Pancreas (tissue), 10 donors: ENCODE data around the gene TRPM5. TPM values are rescaled to one million over a fixed set of nuclear protein-coding genes. Genes with fewer than 3 reads are reported as not detected.

Source experiments
- ATAC-seq, 4 donors: fragments of 200-7000 bp; cut with Tn5 transposase; one replicate each; pipeline versions ENCODE4 v1.8.0 to v1.9.1; 2020; ENCODE audit warnings: mild to moderate bottlenecking in 4 of 4, moderate library complexity in 4 of 4
- DNase-seq, 6 donors: peaks; one replicate each; pipeline ENCODE4 v3.0.0-alpha.2; 2020
- FAIRE-seq: peaks from 2 replicates; lab custom pipeline; 2012; peaks lifted over from hg19 to GRCh38; lab: Jason Lieb, UNC
- H3K27ac ChIP-seq, 4 donors: fragments of 200-600 bp; sonication (generic); 1 replicate in 3 of 4; 2 replicates in 1 of 4; pipeline versions ENCODE4 v1.5.0 to v1.8.0; 2020
- H3K27me3 ChIP-seq, 4 donors: fragments of 200-600 bp; one replicate each; pipeline ENCODE4 v1.8.0; 2021
- H3K36me3 ChIP-seq, 3 donors: fragments of 200-600 bp; sonication (generic) in 1 of 3; one replicate each; pipeline versions ENCODE4 v1.5.0 to v1.8.0; 2020 to 2021
- H3K4me1 ChIP-seq, 3 donors: fragments of 200-600 bp; one replicate each; pipeline ENCODE4 v1.8.0; 2021
- H3K4me3 ChIP-seq, 4 donors: fragments of 200-600 bp; sonication (generic) in 2 of 4; one replicate each; pipeline versions ENCODE4 v1.5.0 to v1.8.0; 2020 to 2021
- H3K9me3 ChIP-seq, 4 donors: fragments of 200-600 bp; one replicate each; pipeline ENCODE4 v1.8.0; 2021
- WGBS, 2 donors: extraction: QIAGEN DNeasy Blood & Tissue Kit; methylation state at CpG; one replicate each; pipeline ENCODE4 v1.1.7; 2013; 5-methylcytosine and 5-hydroxymethylcytosine counted together
- intact Hi-C, 3 donors: fragments of 100-400 bp; cut with DNase I; formaldehyde crosslinking; loops; one replicate each; pipeline versions ENCODE4 v1.11.1 to v1.14.2; 2022
- polyA plus RNA-seq, 2 donors: library from polyadenylated mRNA; stranded (reverse); fragments of 200-250 nt; gene quantifications; one replicate each; pipeline ENCODE4 v1.2.3, GENCODE V29; 2013
- total RNA-seq, 6 donors: library from RNA; stranded (reverse); fragmentation: NEBNext Ultra II Directional in 4 of 6; extraction: Animal tissue kit (Norgen Biotek cat#: 25700) in 4 of 6; gene quantifications; one replicate each; pipeline versions ENCODE4 v1.2.1 to v1.2.4, GENCODE V29; 2021 to 2023
- TF ChIP-seq, protein P1 (sequence below), 4 donors: fragments of 200-600 bp; sonication (generic) in 3 of 4; IDR thresholded peaks; one replicate each; pipeline versions ENCODE4 v1.5.0 to v1.8.0; 2021; ENCODE audit warnings: antibody characterized with exemption in 4 of 4
- donor health status: healthy with polysubstance abuse.
- donor health status: DM: no; HTN: no; CAD: no; lungs with moderate emphysema.
- donor health status: DM: no; HTN: no; CAD: no.
- donor health status: control.
- donor health status: control.
- donor health status: Bipolar disorder and iron deficiency.
- donor health status: DM: yes; HTN: yes; CAD: no.
- donor health status: DM: no; HTN: no; CAD: no.
- donor health status: DM: no; HTN: no; CAD: no.
- donor health status: DM: yes; HTN: yes; CAD: no.

Gene TRPM5
- total and polyA plus RNA-seq, 8 donors = 0.51 to 4.8 (median 1.2) TPM

DNA sequence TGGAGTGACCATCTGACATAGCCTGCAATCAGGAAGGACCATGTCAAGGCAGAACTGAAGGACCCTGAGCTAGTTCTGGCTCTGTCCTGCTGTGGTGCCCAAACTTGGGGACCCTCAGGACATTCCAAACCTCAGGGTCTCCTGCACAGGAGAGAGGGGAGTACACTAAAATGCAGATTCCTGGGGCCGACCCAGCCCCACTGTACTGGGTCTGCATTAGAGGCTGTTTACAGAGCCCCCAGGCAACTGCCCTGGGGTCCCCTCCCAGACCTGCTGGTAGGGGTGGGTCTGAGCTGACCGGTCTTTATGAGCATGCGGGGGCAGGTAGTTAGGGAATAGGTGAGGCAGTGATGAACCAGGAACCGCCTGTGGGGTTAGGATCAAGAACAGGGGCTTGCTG lies 6.8 kb downstream of the TRPM5 start:
- H3K36me3 ChIP-seq = no peaks in the 10 kb centered on the region
- FAIRE-seq = no peak
- no peak overlapping the region for H3K27ac ChIP-seq
- no peaks in the 10 kb centered on the region for H3K27me3 ChIP-seq
- H3K4me3 ChIP-seq = no peak overlapping the region
- intact Hi-C loops = loop anchor here in 1 of 3 donors (10.0 kb wide), 2 partner anchors 77 to 457 kb away; no protein-coding TSS in a partner anchor
- TF ChIP-seq, protein P1, sequence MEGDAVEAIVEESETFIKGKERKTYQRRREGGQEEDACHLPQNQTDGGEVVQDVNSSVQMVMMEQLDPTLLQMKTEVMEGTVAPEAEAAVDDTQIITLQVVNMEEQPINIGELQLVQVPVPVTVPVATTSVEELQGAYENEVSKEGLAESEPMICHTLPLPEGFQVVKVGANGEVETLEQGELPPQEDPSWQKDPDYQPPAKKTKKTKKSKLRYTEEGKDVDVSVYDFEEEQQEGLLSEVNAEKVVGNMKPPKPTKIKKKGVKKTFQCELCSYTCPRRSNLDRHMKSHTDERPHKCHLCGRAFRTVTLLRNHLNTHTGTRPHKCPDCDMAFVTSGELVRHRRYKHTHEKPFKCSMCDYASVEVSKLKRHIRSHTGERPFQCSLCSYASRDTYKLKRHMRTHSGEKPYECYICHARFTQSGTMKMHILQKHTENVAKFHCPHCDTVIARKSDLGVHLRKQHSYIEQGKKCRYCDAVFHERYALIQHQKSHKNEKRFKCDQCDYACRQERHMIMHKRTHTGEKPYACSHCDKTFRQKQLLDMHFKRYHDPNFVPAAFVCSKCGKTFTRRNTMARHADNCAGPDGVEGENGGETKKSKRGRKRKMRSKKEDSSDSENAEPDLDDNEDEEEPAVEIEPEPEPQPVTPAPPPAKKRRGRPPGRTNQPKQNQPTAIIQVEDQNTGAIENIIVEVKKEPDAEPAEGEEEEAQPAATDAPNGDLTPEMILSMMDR (IDR thresholded peaks at IDR 0.05) = no peak
- no peaks in the 10 kb centered on the region for H3K9me3 ChIP-seq
- 87 to 96% methylated on average over 4 of the region's 4 CpGs for WGBS, 2 donors
- ATAC-seq = no peak
- DNase-seq = peak in 2 of 6 donors; percentile 16 to 26
- H3K4me1 ChIP-seq = no peaks in the 10 kb centered on the region

- Histone ChIP-seq H3K4me3 (no peak overlapping the region), H3K27ac (no peak overlapping the region), H3K4me1 (no peaks in the 10 kb centered on the region), H3K9me3 (no peaks in the 10 kb centered on the region), H3K27me3 (no peaks in the 10 kb centered on the region), H3K36me3 (no peaks in the 10 kb centered on the region)
- TF ChIP-seq, protein P1 (IDR thresholded peaks at IDR 0.05) = no peak
- DNase-seq (peak in 2 of 6 donors; percentile 44 to 47), ATAC-seq (no peak), FAIRE-seq (no peak)
- WGBS, 2 donors = 92% methylated on average over 13 of the region's 13 CpGs
- intact Hi-C loops = loop anchor here in 1 of 3 donors (10.0 kb wide), 2 partner anchors 78 to 458 kb away; no protein-coding TSS in a partner anchor
Observed at GRCh38 chr11:2436521-2437031, 7.7 kb downstream of the TRPM5 start.

GRCh38 chr11:2436013-2436520 lies 8.2 kb downstream of the TRPM5 start:
- intact Hi-C loops = loop anchor here in 1 of 3 donors (10.0 kb wide), 2 partner anchors 79 to 459 kb away; no protein-coding TSS in a partner anchor
- FAIRE-seq (no peak), ATAC-seq (no peak), DNase-seq (peak in 2 of 6 donors; percentile 43 to 45)
- Histone ChIP-seq H3K27me3 (no peaks in the 10 kb centered on the region), H3K36me3 (no peaks in the 10 kb centered on the region), H3K4me1 (no peaks in the 10 kb centered on the region), H3K27ac (no peak overlapping the region), H3K4me3 (no peak overlapping the region), H3K9me3 (no peaks in the 10 kb centered on the region)
- TF ChIP-seq, protein P1 (IDR thresholded peaks at IDR 0.05) = no peak
- 72 to 79% methylated on average over 10 of the region's 10 CpGs for WGBS, 2 donors

DNA sequence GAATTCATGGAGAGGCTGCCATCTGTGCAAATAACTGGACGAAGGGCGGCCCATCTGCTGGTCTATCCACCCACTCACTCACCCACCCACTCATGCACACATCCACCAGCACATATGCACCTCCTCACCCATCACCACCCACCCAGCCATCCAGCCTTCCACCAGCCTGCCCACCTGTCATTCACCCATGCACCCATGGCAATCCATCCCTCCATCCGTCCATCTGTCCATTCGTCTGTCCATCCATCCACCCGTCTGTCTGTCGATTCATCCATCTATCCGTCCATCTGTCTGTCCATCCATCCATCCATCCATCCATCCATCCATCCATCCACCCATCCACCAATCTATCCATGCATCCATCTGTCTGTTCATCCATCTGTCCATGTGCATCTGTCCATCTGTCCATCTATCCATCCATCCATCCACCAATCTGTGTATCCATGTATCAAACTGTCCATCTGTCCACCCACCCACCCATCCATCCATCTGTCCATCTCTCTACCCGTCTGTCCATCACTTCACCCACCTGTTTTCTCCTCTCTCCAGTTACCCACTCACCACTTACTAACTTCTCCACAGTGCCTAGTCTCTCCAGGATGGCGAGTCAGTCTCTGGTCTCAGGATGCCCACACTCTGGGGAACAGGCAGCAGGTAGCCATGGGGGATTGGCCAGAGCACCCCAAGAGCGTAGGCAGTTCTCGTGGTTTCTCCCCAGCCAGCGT lies 8.9 kb downstream of the TRPM5 start:
- no peak for ATAC-seq
- peak in 2 of 6 donors; percentile 19 to 20 for DNase-seq
- intact Hi-C loops = loop anchor here in 1 of 3 donors (10.0 kb wide), 2 partner anchors 79 to 459 kb away; no protein-coding TSS in a partner anchor
- Histone ChIP-seq H3K36me3 (no peaks in the 10 kb centered on the region), H3K9me3 (no peaks in the 10 kb centered on the region), H3K4me3 (no peak overlapping the region), H3K4me1 (no peaks in the 10 kb centered on the region), H3K27ac (no peak overlapping the region), H3K27me3 (no peaks in the 10 kb centered on the region)
- TF ChIP-seq, protein P1 (IDR thresholded peaks at IDR 0.05) = no peak
- 77 to 91% methylated on average over 12 of the region's 12 CpGs for WGBS, 2 donors
- FAIRE-seq = no peak
